ENCODE data around the gene PLA2G6.

- no peak for TF ChIP-seq CTCF (IDR thresholded peaks at IDR 0.05; ENCODE audit: control extremely low read depth in 1 of 3, insufficient read depth in 1 of 3, low read depth in 1 of 3, low read length in 3 of 3)
- no peak for TF ChIP-seq SP1 (IDR thresholded peaks at IDR 0.05; ENCODE audit: low read depth, low read length)
- no peak for TF ChIP-seq POLR2A (IDR thresholded peaks at IDR 0.05; ENCODE audit: control extremely low read depth in 1 of 2, low read depth in 2 of 2, low read length in 2 of 2)
- TF ChIP-seq HDAC2 (IDR thresholded peaks at IDR 0.05; ENCODE audit: borderline replicate concordance in 1 of 2, low read depth in 2 of 2, low read length in 2 of 2): no peak
- no peak for TF ChIP-seq EZH2 (IDR thresholded peaks at IDR 0.05; ENCODE audit: low read depth, low read length, severe bottlenecking)
Measured at GRCh38 chr22:38174626-38175025, 7.0 kb downstream of the PLA2G6 start.
